ENCODE results near the gene FUNDC2.

Gene FUNDC2

GRCh38 chrX:155070038-155070437 is 43.4 kb downstream of the FUNDC2 start:
- peak in 1 of 2 experiments; percentile 26 for DNase-seq

- DNase-seq: peak in 1 of 2 experiments; percentile 32
Measured at GRCh38 chrX:155070663-155070974, 44.0 kb downstream of the FUNDC2 start.

- DNase-seq: peak; percentile 54 to 55
Measured at GRCh38 chrX:155070975-155071693, 44.5 kb downstream of the FUNDC2 start, which contains the start of the genes BRCC3, CMC4 and MTCP1. BRCC3 (plus strand) TSS chrX:155071508; CDS start chrX:155071528, 20 bp downstream. CMC4 (minus strand) TSS chrX:155071136; CDS start chrX:155064023, 7,113 bp downstream. MTCP1 (minus strand) TSS chrX:155071136; CDS start chrX:155066010, 5,126 bp downstream.

DNA sequence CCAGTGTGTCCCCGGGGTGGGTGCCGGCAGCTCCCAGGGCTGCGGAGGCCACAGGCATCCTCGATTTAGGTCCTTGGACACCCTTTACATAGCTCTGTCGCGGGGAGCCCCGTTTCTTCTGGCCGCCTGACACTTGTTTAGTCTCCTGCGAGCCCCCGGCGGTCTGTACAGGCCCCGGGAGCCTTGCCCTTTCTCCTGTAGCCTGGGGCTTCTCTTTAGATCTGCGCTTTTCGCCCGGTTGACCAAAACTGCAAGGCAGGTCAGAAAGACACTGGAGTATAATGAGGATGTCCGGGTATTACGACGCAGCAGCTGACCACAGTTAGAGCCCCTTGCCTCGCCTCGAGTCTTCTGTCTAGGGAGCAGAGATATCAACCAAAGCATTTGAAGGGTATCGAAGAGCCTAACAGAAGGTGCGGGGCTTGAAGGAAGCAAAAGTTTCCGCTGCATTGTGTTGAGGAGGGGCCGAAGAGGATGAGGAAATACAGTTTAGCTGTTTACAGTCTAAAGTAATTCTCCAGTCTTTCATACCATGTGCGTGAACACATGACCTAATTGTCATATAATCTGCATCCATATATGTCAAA is 45.1 kb downstream of the FUNDC2 start:
- no peak for DNase-seq

- peak; percentile 1 to 3 for DNase-seq
Measured at GRCh38 chrX:155086202-155086840, 59.7 kb downstream of the FUNDC2 start.

DNA sequence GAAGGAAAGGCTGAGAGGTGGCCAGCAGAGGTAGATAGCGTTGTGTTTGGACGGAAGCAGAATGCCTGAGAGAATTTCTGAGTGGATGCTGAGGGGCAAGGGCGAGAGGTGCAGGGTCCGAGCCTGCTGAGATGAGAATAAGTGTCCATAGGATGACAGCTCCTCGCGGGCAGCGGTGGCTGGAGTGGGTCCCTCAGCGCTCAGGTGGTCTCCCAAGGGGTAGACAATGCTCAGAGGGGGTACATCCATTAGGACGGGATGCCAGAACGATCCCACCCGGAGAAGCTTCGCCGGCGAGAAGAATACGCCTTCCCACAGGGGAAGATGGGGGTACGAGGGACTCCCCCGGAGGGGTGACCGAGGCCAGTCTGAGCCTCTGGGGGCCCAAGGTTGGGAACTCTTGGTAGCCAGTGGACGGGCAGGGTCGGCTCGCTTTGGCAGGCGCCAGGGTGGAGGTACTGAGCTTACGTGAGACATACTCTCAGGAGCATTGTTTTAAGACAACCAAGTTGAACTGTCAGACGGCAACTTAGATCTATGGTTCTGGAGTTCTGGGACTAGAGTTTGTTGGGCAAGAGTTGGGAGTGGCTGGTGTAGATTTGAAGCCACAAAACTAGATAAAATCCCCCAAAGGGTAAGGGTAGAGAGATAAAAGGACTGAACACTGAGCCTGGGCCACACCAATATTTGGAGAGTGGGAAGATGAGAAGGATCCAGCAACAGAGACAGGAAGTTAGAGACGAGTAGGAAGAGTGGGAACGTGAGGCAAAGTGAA is 60.5 kb downstream of the FUNDC2 start:
- no peak for DNase-seq

- DNase-seq: peak; percentile 20 to 43
Measured at GRCh38 chrX:155094468-155095061, 67.9 kb downstream of the FUNDC2 start.

DNA sequence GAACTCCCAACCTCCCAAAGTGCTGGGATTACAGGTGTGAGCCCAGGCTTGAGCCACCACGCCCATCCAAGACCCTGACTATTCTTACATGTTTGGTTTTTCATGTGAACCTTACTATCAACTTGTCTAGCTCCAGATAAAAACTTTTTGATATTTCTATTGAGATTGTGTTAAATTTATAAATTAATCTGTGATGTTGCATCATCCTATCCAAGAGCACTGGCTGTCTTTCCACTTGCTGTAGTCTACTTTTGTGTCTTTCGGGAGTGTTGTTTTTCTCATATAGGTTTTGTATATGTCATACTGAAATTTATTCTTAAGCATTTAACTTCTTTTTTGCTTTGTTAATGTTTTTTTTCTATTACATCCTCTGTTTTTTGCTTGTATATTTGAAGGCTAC is 79.3 kb downstream of the FUNDC2 start:
- no peak for DNase-seq

GRCh38 chrX:155108427-155108826 is 81.8 kb downstream of the FUNDC2 start:
- no peak for DNase-seq

Measured in Kasumi-1 (cell line).